PC-9 (cell line): ENCODE results near the gene RSBN1L. TPM values are rescaled to one million over a fixed set of nuclear protein-coding genes. Genes with fewer than 3 reads are reported as not detected.

Experiments used
- BruUV-seq: library from RNA; stranded (reverse); fragments of 400-500 nt; replicated peaks from 2 replicates; lab custom pipeline; 2021; lab: Mats Ljungman, UMichigan
- CTCF ChIA-PET: fragments of 300-600 bp; sonication (Branson Sonifier 250); formaldehyde crosslinking; loops from one replicate; lab custom pipeline; 2022; ENCODE audit warnings: antibody characterized with exemption; lab: Charles Lee
- POLR2A ChIA-PET: fragments of 300-600 bp; sonication (Branson Sonifier 250); formaldehyde crosslinking; loops from one replicate; lab custom pipeline; 2022; ENCODE audit warnings: antibody characterized with exemption; ENCODE audit not compliant: unreplicated experiment; lab: Charles Lee
- DNase-seq, 2 experiments: peaks; one replicate each; pipeline versions ENCODE4 v3.0.0 to v3.0.0-alpha.2; 2015 to 2022; ENCODE audit warnings: mixed read lengths in 1 of 2
- H2AFZ ChIP-seq: fragments of 200-600 bp; sonication (generic); 2 replicates; pipeline ENCODE4 v1.8.1; 2017; ENCODE audit warnings: antibody characterized with exemption
- H3F3A ChIP-seq: fragments of 200-600 bp; sonication (generic); 2 replicates; pipeline ENCODE4 v1.8.1; 2017; ENCODE audit warnings: antibody characterized with exemption, mild to moderate bottlenecking, low read depth; ENCODE audit not compliant: insufficient read depth
- H3K27ac ChIP-seq: fragments of 200-600 bp; sonication (generic); 2 replicates; pipeline ENCODE4 v1.6.1; 2016; ENCODE audit warnings: mixed run types
- H3K27me3 ChIP-seq: fragments of 200-600 bp; sonication (generic); 2 replicates; pipeline ENCODE4 v1.6.1; 2016; ENCODE audit warnings: low read depth, mixed run types; ENCODE audit not compliant: insufficient read depth
- H3K36me3 ChIP-seq: fragments of 200-600 bp; sonication (generic); 2 replicates; pipeline ENCODE4 v1.6.1; 2016; ENCODE audit warnings: low read depth, mixed run types
- H3K4me1 ChIP-seq: fragments of 200-600 bp; sonication (generic); replicated peaks from 2 replicates; pipeline ENCODE4 v1.6.1; 2016; ENCODE audit warnings: mixed run types; ENCODE audit not compliant: insufficient read depth
- H3K4me2 ChIP-seq: fragments of 200-600 bp; sonication (generic); 2 replicates; pipeline ENCODE4 v1.6.1; 2017; ENCODE audit warnings: mixed run types
- H3K4me3 ChIP-seq: fragments of 200-600 bp; sonication (generic); 2 replicates; pipeline ENCODE4 v1.6.1; 2016; ENCODE audit warnings: mixed run types
- H3K79me2 ChIP-seq: fragments of 200-600 bp; sonication (generic); 2 replicates; pipeline ENCODE4 v1.6.1; 2017; ENCODE audit warnings: low read depth, mixed run types
- H3K9me2 ChIP-seq: fragments of 200-600 bp; sonication (generic); 2 replicates; pipeline ENCODE4 v1.8.1; 2017; ENCODE audit warnings: mild to moderate bottlenecking; ENCODE audit not compliant: insufficient read depth
- H3K9me3 ChIP-seq: fragments of 200-600 bp; sonication (generic); 2 replicates; pipeline ENCODE4 v1.8.1; 2016; ENCODE audit warnings: low read depth; ENCODE audit not compliant: insufficient read depth
- H4K20me1 ChIP-seq: fragments of 200-600 bp; sonication (generic); 2 replicates; pipeline ENCODE4 v1.8.1; 2017; ENCODE audit not compliant: insufficient read depth
- CTCF ChIP-seq: fragments of 200-600 bp; sonication (generic); conservative IDR thresholded peaks from 2 replicates; pipeline ENCODE4 v1.6.1; 2017; ENCODE audit warnings: mixed run types, antibody characterized with exemption, mild to moderate bottlenecking, moderate library complexity
- EZH2 ChIP-seq: fragments of 200-600 bp; sonication (generic); IDR thresholded peaks from 2 replicates; pipeline ENCODE4 v1.8.0; 2017; ENCODE audit warnings: antibody characterized with exemption, low read depth
- intact Hi-C: fragments of 100-400 bp; cut with micrococcal nuclease; formaldehyde crosslinking; loops from one replicate; pipeline ENCODE4 v1.10.0; 2022; ENCODE audit not compliant: unreplicated experiment
- total RNA-seq: library from RNA; stranded (reverse); gene quantifications from 2 replicates; pipeline ENCODE4 v1.2.3, GENCODE V29; 2021

Gene RSBN1L
- total RNA-seq, 1 experiment from 2014 or later: 20.7 TPM

GRCh38 chr7:77770316-77770715 lies 74.1 kb downstream of the RSBN1L start:
- no peak overlapping the region for H2AFZ ChIP-seq
- no peaks in the 10 kb centered on the region for H3K9me2 ChIP-seq
- BruUV-seq: no TSS peak
- H4K20me1 ChIP-seq: no peaks in the 10 kb centered on the region
- H3K4me3 ChIP-seq: no peak overlapping the region
- TF ChIP-seq EZH2: no peak
- TF ChIP-seq CTCF: no peak
- no peak for DNase-seq
- no peak overlapping the region for H3K27ac ChIP-seq
- intact Hi-C loops: no loop called here
- H3K36me3 ChIP-seq: no peaks in the 10 kb centered on the region
- H3K4me1 ChIP-seq: no peaks in the 10 kb centered on the region
- no peaks in the 10 kb centered on the region for H3K79me2 ChIP-seq
- no peak overlapping the region for H3K4me2 ChIP-seq
- H3K27me3 ChIP-seq: no peaks in the 10 kb centered on the region
- POLR2A ChIA-PET: no interaction called here
- peaks cover 10% of the 10 kb centered on the region for H3F3A ChIP-seq
- no peaks in the 10 kb centered on the region for H3K9me3 ChIP-seq
- CTCF ChIA-PET: no interaction called here

GRCh38 chr7:77771901-77772300 lies 75.6 kb downstream of the RSBN1L start:
- H3K27me3 ChIP-seq: no peaks in the 10 kb centered on the region
- no peaks in the 10 kb centered on the region for H4K20me1 ChIP-seq
- intact Hi-C loops: no loop called here
- ChIA-PET POLR2A (no interaction called here), CTCF (no interaction called here)
- H3K27ac ChIP-seq: no peak overlapping the region
- TF ChIP-seq EZH2 (no peak), CTCF (no peak)
- H3K9me2 ChIP-seq: no peaks in the 10 kb centered on the region
- peaks cover 6% of the 10 kb centered on the region; the same call in 1 of the 2 replicates for H3K36me3 ChIP-seq
- no TSS peak for BruUV-seq
- no peaks in the 10 kb centered on the region for H3K9me3 ChIP-seq
- H3K4me3 ChIP-seq: no peak overlapping the region
- H3K79me2 ChIP-seq: no peaks in the 10 kb centered on the region
- H3K4me1 ChIP-seq: no peaks in the 10 kb centered on the region
- no peak for DNase-seq
- peaks cover 6% of the 10 kb centered on the region for H3F3A ChIP-seq
- no peak overlapping the region for H3K4me2 ChIP-seq
- H2AFZ ChIP-seq: no peak overlapping the region

- H3K79me2 ChIP-seq: no peaks in the 10 kb centered on the region
Observed at GRCh38 chr7:77778535-77778934, 82.3 kb downstream of the RSBN1L start.

More at GRCh38 chr7:77778535-77778934, 82.3 kb downstream of the RSBN1L start:
- no peaks in the 10 kb centered on the region for H3K9me2 ChIP-seq
- H3K9me3 ChIP-seq: no peaks in the 10 kb centered on the region
- ChIA-PET POLR2A (interaction anchor here (0.6 kb wide), 1 partner anchor 18 kb away, joined by 4 read pairs; no protein-coding TSS in a partner anchor), CTCF (no interaction called here)
- H4K20me1 ChIP-seq: peaks cover 3% of the 10 kb centered on the region; the same call in 1 of the 2 replicates
- no peak for DNase-seq
- H3K27me3 ChIP-seq: no peaks in the 10 kb centered on the region
- H3K27ac ChIP-seq: no peak overlapping the region
- H3K36me3 ChIP-seq: peaks cover 12% of the 10 kb centered on the region; the same call in 1 of the 2 replicates
- no peak overlapping the region for H3K4me3 ChIP-seq
- no TSS peak for BruUV-seq
- intact Hi-C loops: no loop called here
- TF ChIP-seq CTCF: no peak
- no peak for TF ChIP-seq EZH2
- H3K4me2 ChIP-seq: no peak overlapping the region
- no peak overlapping the region for H2AFZ ChIP-seq
- no peaks in the 10 kb centered on the region for H3K4me1 ChIP-seq
- no peaks in the 10 kb centered on the region; the same call in none of the 2 replicates for H3F3A ChIP-seq
